ENCODE data around the gene XYLT1.

The XYLT1 gene

DNA sequence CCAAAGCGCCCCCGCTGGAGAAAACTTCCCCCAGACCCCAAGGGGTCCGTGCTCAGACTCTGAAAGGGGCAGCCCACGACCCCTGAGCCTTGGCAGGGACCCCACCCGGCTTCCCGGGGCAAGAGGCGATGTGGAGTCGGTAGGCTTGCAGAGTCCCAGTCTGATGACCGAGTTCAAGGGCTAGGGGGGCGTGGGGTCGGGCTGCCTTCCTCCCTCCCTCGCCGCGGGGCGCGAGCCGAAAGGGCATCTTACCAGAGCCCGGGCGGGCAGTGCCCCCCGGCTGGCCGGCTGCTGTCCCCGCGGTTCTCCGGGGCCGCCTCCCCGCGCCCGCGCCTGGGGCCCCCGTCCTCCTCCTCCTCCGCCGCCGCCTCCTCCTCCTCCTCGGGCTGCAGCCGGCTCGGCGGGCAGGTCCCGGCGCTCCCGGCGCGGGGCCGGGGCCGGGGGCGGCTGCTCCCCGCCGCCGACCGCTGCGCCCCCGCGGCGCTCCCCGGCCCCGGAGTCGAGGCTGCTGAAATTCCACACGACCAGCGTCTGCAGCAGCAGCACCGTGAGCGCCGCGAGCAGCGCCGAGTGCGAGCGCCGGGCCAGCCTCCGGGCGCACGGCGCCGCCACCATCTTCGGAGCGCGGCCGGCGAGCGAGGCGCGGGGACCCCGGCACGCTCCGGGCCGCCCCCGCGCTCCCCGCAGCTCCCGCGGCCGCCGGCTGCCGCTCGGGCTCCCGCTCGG is 415 bp downstream of the XYLT1 start:
- no peak for DNase-seq
- Histone ChIP-seq H3K27ac (no peak overlapping the region), H3K4me3 (ENCODE audit: low read depth, low read length) (peak overlapping the region; percentile 63)

DNA sequence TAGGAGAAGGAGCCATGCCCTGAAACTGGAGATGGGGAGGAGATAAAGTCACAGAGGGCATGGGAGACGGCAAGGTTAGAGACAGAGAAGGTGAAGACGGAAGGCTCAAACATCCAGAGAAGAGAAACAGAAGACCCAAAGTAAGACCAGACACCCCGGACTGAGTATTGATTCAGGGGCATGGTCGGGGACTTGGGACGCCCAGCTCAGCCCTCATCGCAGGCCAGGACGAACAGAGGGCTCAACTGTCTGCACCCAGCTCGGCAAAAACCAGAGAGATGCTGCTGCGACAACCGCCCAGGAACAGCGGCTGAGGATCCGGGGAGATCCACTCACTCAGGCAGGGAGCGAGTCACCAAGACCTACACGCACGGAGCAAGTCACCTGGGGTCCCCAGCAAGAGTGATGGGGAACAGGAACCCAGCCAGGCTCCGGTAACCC is 999 bp downstream of the XYLT1 start:
- Histone ChIP-seq H3K27ac (no peak overlapping the region), H3K9me3 (ENCODE audit: severe bottlenecking) (no peaks in the 10 kb centered on the region), H3K36me3 (no peaks in the 10 kb centered on the region), H3K27me3 (ENCODE audit: insufficient read depth, low read depth, severe bottlenecking) (peaks cover 17% of the 10 kb centered on the region), H3K4me3 (ENCODE audit: low read depth, low read length) (peak overlapping the region; percentile 63)
- DNase-seq = peak; percentile 17
- TF ChIP-seq CTCF (IDR thresholded peaks at IDR 0.05; ENCODE audit: low read depth, low read length) = no peak

More for the DNA sequence above, 415 bp downstream of the XYLT1 start:
- Histone ChIP-seq H3K36me3 (no peaks in the 10 kb centered on the region), H3K9me3 (ENCODE audit: severe bottlenecking) (no peaks in the 10 kb centered on the region), H3K27me3 (ENCODE audit: insufficient read depth, low read depth, severe bottlenecking) (peaks cover 17% of the 10 kb centered on the region)
- no peak for TF ChIP-seq CTCF (IDR thresholded peaks at IDR 0.05; ENCODE audit: low read depth, low read length)

GRCh38 chr16:17469011-17469740 is 1.6 kb downstream of the XYLT1 start:
- TF ChIP-seq CTCF (IDR thresholded peaks at IDR 0.05; ENCODE audit: low read depth, low read length) = no peak
- H3K36me3 ChIP-seq = no peaks in the 10 kb centered on the region
- H3K27me3 ChIP-seq (ENCODE audit: insufficient read depth, low read depth, severe bottlenecking) = peaks cover 17% of the 10 kb centered on the region
- peak overlapping the region; percentile 63 for H3K4me3 ChIP-seq (ENCODE audit: low read depth, low read length)
- H3K9me3 ChIP-seq (ENCODE audit: severe bottlenecking) = no peaks in the 10 kb centered on the region
- H3K27ac ChIP-seq = no peak overlapping the region
- no peak for DNase-seq

DNA sequence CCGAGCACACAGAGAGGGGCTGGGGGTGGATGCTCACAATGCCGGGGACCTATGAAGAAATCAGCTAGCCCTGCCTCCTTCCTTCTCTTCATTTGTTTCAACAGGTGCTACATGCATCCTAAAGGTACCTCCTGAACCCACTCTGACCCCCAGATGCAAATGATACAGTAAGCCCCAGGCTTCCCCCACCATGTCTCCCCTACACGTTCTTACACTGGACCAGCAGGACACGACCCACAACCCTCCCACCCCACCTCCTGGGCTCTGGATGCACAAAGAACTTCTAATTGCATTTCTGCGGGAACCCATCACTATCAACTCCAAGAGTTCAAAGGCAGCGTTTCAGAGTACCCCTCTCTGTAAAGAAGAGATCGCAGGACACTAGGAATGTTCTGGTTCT is 2.1 kb downstream of the XYLT1 start:
- H3K27ac ChIP-seq = no peak overlapping the region
- H3K9me3 ChIP-seq (ENCODE audit: severe bottlenecking) = no peaks in the 10 kb centered on the region
- H3K4me3 ChIP-seq (ENCODE audit: low read depth, low read length) = no peak overlapping the region
- H3K27me3 ChIP-seq (ENCODE audit: insufficient read depth, low read depth, severe bottlenecking) = peaks cover 17% of the 10 kb centered on the region
- H3K36me3 ChIP-seq = no peaks in the 10 kb centered on the region
- no peak for TF ChIP-seq CTCF (IDR thresholded peaks at IDR 0.05; ENCODE audit: low read depth, low read length)
- DNase-seq = no peak

DNA sequence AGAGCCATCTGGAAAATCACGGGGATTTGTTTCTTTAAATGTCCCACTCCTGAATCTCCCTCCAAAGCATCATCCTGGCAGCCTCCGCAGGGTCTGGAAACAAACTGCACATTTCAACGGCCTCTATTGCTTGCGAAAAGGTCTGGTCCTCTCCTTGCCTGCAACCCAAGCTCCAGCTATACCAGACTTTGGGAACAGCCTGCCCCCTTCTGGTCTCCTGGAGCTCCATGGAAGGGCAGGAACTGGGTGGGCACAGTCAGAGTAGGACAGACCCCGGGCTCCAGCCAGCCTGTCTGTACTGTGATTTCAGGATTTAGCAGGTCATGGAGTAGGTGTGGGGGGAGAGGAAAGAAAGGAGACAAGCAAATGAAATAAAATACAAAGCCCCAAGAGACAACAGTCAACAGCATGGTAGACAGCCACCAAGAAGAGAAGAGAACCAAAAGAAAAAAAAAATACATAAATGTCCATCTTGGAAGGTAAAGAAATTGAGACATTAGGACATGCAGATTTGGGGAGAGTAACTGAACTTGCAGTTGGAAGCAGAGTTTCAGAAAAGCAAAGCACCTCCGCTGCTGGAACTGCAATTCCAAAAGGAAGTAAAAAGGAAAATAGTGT is 2.7 kb downstream of the XYLT1 start:
- peaks cover 17% of the 10 kb centered on the region for H3K27me3 ChIP-seq (ENCODE audit: insufficient read depth, low read depth, severe bottlenecking)
- DNase-seq = peak; percentile 74
- no peaks in the 10 kb centered on the region for H3K9me3 ChIP-seq (ENCODE audit: severe bottlenecking)
- no peaks in the 10 kb centered on the region for H3K36me3 ChIP-seq
- H3K27ac ChIP-seq = no peak overlapping the region
- H3K4me3 ChIP-seq (ENCODE audit: low read depth, low read length) = no peak overlapping the region
- TF ChIP-seq CTCF (IDR thresholded peaks at IDR 0.05; ENCODE audit: low read depth, low read length) = peak; percentile 82

Data from WERI-Rb-1 (cell line).